Spleen (tissue), 7 donors: ENCODE data around the gene ENPP1.

ENCODE experiments used
- CTCF ChIP-seq, 11 experiments: fragments of 200-600 bp in 7 of 11; fragments of 450-650 bp in 4 of 11; sonication (generic) in 4 of 11; IDR thresholded peaks in 8 of 11; conservative IDR thresholded peaks in 3 of 11; 1 replicate in 7 of 11; 2 replicates in 4 of 11; pipeline versions ENCODE4 v1.4.0 to v1.8.0; 2016 to 2021; ENCODE audit warnings: antibody characterized with exemption in 11 of 11, inconsistent platforms in 4 of 11, mild to moderate bottlenecking in 1 of 11
- POLR2A ChIP-seq, 3 donors: fragments of 450-650 bp; IDR thresholded peaks; one replicate each; pipeline ENCODE4 v1.5.1; 2017; ENCODE audit warnings: antibody characterized with exemption in 3 of 3, mild to moderate bottlenecking in 1 of 3
- donor health status: DM: no; HTN: no; CAD: no; lungs with moderate emphysema.
- donor health status: DM: no; HTN: no; CAD: no.
- donor health status: DM: no; HTN: no; CAD: no.

GRCh38 chr6:131840936-131841583 lies 33.2 kb downstream of the ENPP1 start:
- no peak for TF ChIP-seq CTCF (IDR thresholded peaks at IDR 0.05 in 8 of 11, conservative IDR thresholded peaks at IDR 0.05 in 3 of 11)
- TF ChIP-seq POLR2A (IDR thresholded peaks at IDR 0.05) = no peak
